PC-3 (cell line): ENCODE results near the gene TSC22D2. TPM values are rescaled to one million over a fixed set of nuclear protein-coding genes. Genes with fewer than 3 reads are reported as not detected.

Experiments
- ATAC-seq: fragments of 200-7000 bp; cut with Tn5 transposase; 2 replicates; pipeline ENCODE4 v1.9.1; 2020; ENCODE audit warnings: mild to moderate bottlenecking, moderate library complexity
- BruUV-seq: library from RNA; stranded (reverse); fragments of 400-500 nt; replicated peaks from 2 replicates; lab custom pipeline; 2021; lab: Mats Ljungman, UMichigan
- CTCF ChIA-PET: fragments of 300-600 bp; sonication (Branson Sonifier 250); formaldehyde crosslinking; loops from one replicate; lab custom pipeline; 2022; ENCODE audit warnings: antibody characterized with exemption; lab: Charles Lee
- POLR2A ChIA-PET: fragments of 300-600 bp; sonication (Branson Sonifier 250); formaldehyde crosslinking; loops from one replicate; lab custom pipeline; 2022; ENCODE audit warnings: antibody characterized with exemption; ENCODE audit not compliant: unreplicated experiment; lab: Charles Lee
- DNase-seq: peaks from one replicate; pipeline ENCODE4 v3.0.0-alpha.2; 2015
- H2AFZ ChIP-seq: fragments of 300-600 bp; sonication (generic); 2 replicates; pipeline ENCODE4 v1.6.0; 2016; ENCODE audit warnings: antibody characterized with exemption, low read length
- H3F3A ChIP-seq: fragments of 300-600 bp; sonication (generic); one replicate; pipeline ENCODE4 v1.6.0; 2017; ENCODE audit warnings: antibody characterized with exemption, low read length, control low read depth, mild to moderate bottlenecking; ENCODE audit not compliant: unreplicated experiment
- H3K27ac ChIP-seq: fragments of 300-600 bp; sonication (generic); 2 replicates; pipeline ENCODE4 v1.5.1; 2016; ENCODE audit warnings: mild to moderate bottlenecking, low read length
- H3K27me3 ChIP-seq: fragments of 300-600 bp; sonication (generic); 2 replicates; pipeline ENCODE4 v1.6.1; 2016; ENCODE audit warnings: low read length, mixed read lengths
- H3K36me3 ChIP-seq: fragments of 300-600 bp; sonication (generic); 2 replicates; pipeline ENCODE4 v1.6.1; 2016; ENCODE audit warnings: low read depth, mixed run types, low read length, mixed read lengths
- H3K4me1 ChIP-seq: fragments of 300-600 bp; sonication (generic); 2 replicates; pipeline ENCODE4 v1.5.1; 2016; ENCODE audit warnings: low read length; ENCODE audit not compliant: insufficient read depth
- H3K4me2 ChIP-seq: fragments of 300-600 bp; sonication (generic); 2 replicates; pipeline ENCODE4 v1.6.0; 2016; ENCODE audit warnings: low read length
- H3K4me3 ChIP-seq: fragments of 300-600 bp; sonication (generic); 2 replicates; pipeline ENCODE4 v1.5.1; 2016; ENCODE audit warnings: mild to moderate bottlenecking, low read length, mixed read lengths
- H3K79me2 ChIP-seq: fragments of 300-600 bp; sonication (generic); 2 replicates; pipeline ENCODE4 v1.6.1; 2017; ENCODE audit warnings: low read length, mixed read lengths
- H3K9ac ChIP-seq: fragments of 300-600 bp; sonication (generic); 2 replicates; pipeline ENCODE4 v1.6.0; 2016; ENCODE audit warnings: mild to moderate bottlenecking, low read length
- H3K9me2 ChIP-seq: fragments of 300-600 bp; sonication (generic); replicated peaks from 2 replicates; pipeline ENCODE4 v1.6.1; 2016; ENCODE audit warnings: mixed run types, low read length, mixed read lengths
- H3K9me3 ChIP-seq: fragments of 300-600 bp; sonication (generic); 2 replicates; pipeline ENCODE4 v1.6.1; 2016; ENCODE audit warnings: low read length, mixed read lengths
- H4K20me1 ChIP-seq: fragments of 300-600 bp; sonication (generic); 2 replicates; pipeline ENCODE4 v1.6.1; 2016; ENCODE audit warnings: low read length, mixed read lengths
- CTCF ChIP-seq: fragments of 300-600 bp; sonication (generic); conservative IDR thresholded peaks from 2 replicates; pipeline ENCODE4 v1.5.1; 2017; ENCODE audit warnings: antibody characterized with exemption, low read depth, mild to moderate bottlenecking, low read length
- EZH2 ChIP-seq: fragments of 300-600 bp; sonication (generic); IDR thresholded peaks from one replicate; pipeline ENCODE4 v1.6.1; 2017; ENCODE audit warnings: antibody characterized with exemption, mild to moderate bottlenecking, low read length; ENCODE audit not compliant: unreplicated experiment
- EZH2phosphoT487 ChIP-seq: fragments of 300-600 bp; sonication (generic); IDR thresholded peaks from 2 replicates; pipeline ENCODE4 v1.6.1; 2018; ENCODE audit warnings: mild to moderate bottlenecking, antibody characterized with exemption, low read length, borderline replicate concordance
- intact Hi-C: fragments of 100-400 bp; cut with micrococcal nuclease; formaldehyde crosslinking; loops from 2 replicates; pipeline ENCODE4 v1.9.0; 2023
- total RNA-seq: library from RNA; depleted of rRNA; stranded (reverse); fragments of >200 nt; gene quantifications from 2 replicates; pipeline ENCODE4 v1.2.3, GENCODE V29; 2014

TSC22D2 gene
- total RNA-seq, 1 experiment from 2014 or later = 9.6 TPM

GRCh38 chr3:150428562-150428961 lies 20.5 kb downstream of the TSC22D2 start:
- Histone ChIP-seq H3K79me2 (peaks cover 99% of the 10 kb centered on the region), H3K36me3 (peaks cover 35% of the 10 kb centered on the region), H3K4me2 (no peak overlapping the region), H3K9me3 (no peaks in the 10 kb centered on the region), H2AFZ (no peak overlapping the region), H4K20me1 (peaks cover 17% of the 10 kb centered on the region), H3K27me3 (no peaks in the 10 kb centered on the region), H3K4me1 (no peaks in the 10 kb centered on the region), H3K4me3 (no peak overlapping the region), H3K9me2 (no peaks in the 10 kb centered on the region), H3F3A (no peaks in the 10 kb centered on the region), H3K9ac (no peak overlapping the region), H3K27ac (no peak overlapping the region)
- DNase-seq = no peak
- ATAC-seq = no peak
- POLR2A ChIA-PET = interaction anchor here (0.5 kb wide), 1 partner anchor 273 kb away, joined by 13 read pairs; no protein-coding TSS in a partner anchor
- CTCF ChIA-PET = no interaction called here
- BruUV-seq = no TSS peak
- intact Hi-C loops = no loop called here
- no peak for TF ChIP-seq CTCF
- TF ChIP-seq EZH2 = no peak
- TF ChIP-seq EZH2phosphoT487 = no peak

GRCh38 chr3:150429767-150430671 lies 21.9 kb downstream of the TSC22D2 start:
- ATAC-seq (no peak), DNase-seq (no peak)
- Histone ChIP-seq H3K79me2 (peaks cover 99% of the 10 kb centered on the region), H3K9me2 (no peaks in the 10 kb centered on the region), H3K4me2 (no peak overlapping the region), H4K20me1 (peaks cover 13% of the 10 kb centered on the region; the same call in 1 of the 2 replicates), H3K9me3 (no peaks in the 10 kb centered on the region), H3K4me3 (no peak overlapping the region), H3K27me3 (no peaks in the 10 kb centered on the region), H3K4me1 (no peaks in the 10 kb centered on the region), H3K27ac (no peak overlapping the region), H3F3A (no peaks in the 10 kb centered on the region), H3K36me3 (peaks cover 27% of the 10 kb centered on the region), H2AFZ (no peak overlapping the region), H3K9ac (no peak overlapping the region)
- TF ChIP-seq EZH2 = no peak
- no peak for TF ChIP-seq EZH2phosphoT487
- no peak for TF ChIP-seq CTCF
- CTCF ChIA-PET = no interaction called here
- POLR2A ChIA-PET = interaction anchor here (0.5 to 0.6 kb wide), 2 partner anchors 11 to 120 kb away, joined by 3 to 4 read pairs; no protein-coding TSS in a partner anchor
- intact Hi-C loops = no loop called here
- BruUV-seq = no TSS peak
